Inferior parietal cortex (tissue), 1 donor: ENCODE measurements around the gene C2orf76.

Source experiments
- DNase-seq: peaks from one replicate; pipeline ENCODE4 v3.0.0-alpha.2; 2016; ENCODE audit errors: extremely low spot score

C2orf76 gene

GRCh38 chr2:119338272-119338671 is 28.4 kb downstream of the C2orf76 start:
- no peak for DNase-seq

- no peak for DNase-seq
Observed at GRCh38 chr2:119337749-119338148, 28.9 kb downstream of the C2orf76 start.

DNA sequence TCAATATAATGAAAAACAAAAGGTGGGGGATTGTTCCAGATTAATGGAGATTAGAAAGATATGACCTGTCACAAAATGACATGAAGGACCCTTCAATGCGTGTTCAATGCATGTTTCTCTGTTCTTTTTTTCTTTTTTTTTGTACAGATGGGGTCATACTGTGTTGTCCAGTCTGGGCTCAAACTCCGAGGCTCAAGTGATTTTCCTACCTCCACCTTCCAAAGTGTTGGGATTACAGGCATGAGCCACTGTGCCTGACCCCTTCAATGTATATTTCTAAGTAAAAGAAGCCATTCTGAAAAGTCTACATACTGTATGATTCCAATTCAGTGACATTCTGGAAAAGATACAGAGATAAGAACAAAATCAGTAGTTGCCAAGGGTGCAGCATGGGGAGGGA is 32.8 kb downstream of the C2orf76 start:
- no peak for DNase-seq

- DNase-seq = no peak
Observed at GRCh38 chr2:119333360-119333759, 33.3 kb downstream of the C2orf76 start.

DNA sequence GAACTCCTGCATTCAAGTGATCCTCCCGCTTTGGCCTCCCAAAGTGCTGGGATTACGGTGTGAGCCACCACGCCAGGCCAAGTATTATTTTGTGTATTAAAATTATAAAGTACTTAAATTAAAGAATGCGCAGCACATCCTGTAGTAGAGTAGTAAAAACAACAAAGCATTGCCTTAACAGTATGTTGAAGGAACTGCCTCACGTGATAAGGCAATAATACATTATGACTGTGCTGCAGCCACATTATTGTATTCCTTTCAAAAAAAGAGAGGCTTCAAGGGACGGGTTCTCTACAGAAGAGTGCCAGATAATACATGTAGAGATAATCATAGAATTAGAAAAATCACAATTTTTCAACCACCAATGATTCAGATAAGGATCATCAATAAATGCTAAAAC is 33.7 kb downstream of the C2orf76 start:
- no peak for DNase-seq

DNA sequence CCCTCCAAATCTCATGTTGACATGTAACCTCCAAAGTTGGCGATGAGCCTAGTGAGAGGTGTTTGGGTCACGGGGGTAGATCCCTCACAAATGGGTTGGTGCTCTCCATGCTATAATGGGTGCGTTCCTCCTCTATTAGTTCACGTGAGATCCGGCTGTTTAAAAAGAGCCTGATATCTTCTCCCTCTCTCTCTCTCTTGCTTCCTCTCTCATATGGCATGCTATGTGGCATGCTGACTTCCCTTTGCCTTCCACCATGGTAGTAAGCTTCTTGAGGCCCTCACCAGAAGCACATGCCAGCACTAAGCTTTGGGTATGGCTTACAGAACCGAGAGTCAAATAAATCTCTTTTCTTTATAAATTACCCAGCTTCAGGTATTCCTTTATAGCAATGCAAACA is 39.2 kb downstream of the C2orf76 start:
- DNase-seq = no peak

DNA sequence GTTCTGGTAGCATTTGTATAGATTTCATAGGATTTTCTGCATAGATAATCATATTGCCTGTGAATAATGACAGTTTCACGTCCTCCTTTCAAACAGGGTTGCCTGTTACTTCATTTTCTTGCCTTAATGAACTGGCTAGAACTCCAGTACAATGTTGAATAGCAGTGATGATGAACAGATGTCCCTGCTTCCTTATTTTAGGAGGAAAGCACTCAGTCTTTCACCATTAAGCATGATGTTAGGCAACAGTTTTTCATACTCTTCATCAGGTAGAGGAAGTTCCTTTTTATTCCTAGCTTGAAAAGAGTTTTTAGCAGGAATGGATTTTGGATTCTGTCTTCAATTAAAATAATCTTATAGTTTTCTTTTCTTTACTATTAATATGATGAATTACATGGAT is 39.7 kb downstream of the C2orf76 start:
- no peak for DNase-seq

DNA sequence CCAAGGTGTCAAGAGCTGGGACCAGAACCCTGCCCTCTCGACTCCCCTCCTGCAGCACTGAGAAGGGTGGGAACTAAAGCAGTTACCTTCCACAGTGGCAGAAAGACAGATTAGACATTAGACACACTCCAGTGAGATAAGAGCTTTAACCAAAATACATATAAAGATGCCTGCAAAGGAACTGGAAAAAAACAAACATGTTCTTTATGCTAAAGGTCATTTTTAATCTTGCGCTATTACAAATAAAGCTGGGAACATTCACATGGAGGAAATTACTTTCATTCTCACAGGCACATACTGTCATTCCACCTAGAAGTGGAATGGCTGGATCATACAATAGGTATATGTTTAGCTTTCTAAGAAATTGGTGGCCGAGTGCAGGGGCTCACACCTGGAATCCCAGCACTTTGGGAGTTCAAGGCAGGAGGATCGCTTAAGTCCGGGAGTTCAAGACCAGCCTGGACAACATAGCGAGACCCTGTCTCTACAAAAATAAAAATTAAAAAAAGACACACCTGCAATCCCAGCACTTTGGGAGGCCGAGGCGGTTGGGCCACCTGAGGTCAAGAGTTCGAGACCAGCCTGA is 41.9 kb downstream of the C2orf76 start:
- DNase-seq = no peak

- DNase-seq = no peak
Observed at GRCh38 chr2:119323459-119323858, 43.2 kb downstream of the C2orf76 start.

GRCh38 chr2:119319593-119319992 is 47.0 kb downstream of the C2orf76 start:
- DNase-seq = no peak

DNA sequence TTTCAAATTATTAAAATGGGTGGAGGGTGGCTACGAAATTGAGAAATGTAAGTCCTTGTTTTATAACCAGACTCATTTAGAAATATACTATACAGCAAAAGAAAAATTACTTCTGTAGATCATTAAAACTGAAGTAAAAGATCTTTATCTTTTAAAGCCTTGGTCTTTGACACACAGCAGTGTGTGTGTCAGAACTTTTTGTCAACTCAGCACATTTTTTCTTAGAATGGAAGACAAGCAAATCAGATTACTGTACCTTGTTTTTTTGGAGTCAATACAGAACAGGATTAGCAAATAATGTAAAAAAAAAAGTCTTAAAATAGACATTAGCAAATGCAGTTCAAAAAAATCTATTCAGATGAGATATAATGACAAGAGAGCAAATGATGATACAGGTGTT is 49.1 kb downstream of the C2orf76 start:
- DNase-seq = no peak

- DNase-seq = no peak
Observed at GRCh38 chr2:119316066-119316465, 50.6 kb downstream of the C2orf76 start.

- no peak for DNase-seq
Observed at GRCh38 chr2:119315241-119315925, 51.3 kb downstream of the C2orf76 start.

DNA sequence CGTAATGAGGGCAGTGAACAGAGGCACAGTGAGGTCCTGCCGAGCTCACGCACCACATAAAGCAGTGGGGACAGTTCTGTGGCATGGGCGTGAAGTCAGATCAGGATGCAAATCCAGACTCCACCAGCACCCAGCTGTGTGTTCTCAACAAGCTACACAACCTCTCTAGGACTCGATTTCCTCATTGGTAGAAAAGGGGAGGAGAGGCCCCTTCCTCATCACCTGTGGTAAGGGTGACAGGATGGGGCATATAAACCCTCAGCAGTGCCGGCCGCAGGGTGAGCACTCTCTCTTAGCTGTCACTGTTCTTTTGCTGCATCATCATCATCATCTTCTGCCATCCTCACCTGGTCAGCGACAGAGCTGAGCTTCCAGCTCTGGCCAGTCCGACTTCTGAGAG is 54.8 kb downstream of the C2orf76 start:
- no peak for DNase-seq

DNA sequence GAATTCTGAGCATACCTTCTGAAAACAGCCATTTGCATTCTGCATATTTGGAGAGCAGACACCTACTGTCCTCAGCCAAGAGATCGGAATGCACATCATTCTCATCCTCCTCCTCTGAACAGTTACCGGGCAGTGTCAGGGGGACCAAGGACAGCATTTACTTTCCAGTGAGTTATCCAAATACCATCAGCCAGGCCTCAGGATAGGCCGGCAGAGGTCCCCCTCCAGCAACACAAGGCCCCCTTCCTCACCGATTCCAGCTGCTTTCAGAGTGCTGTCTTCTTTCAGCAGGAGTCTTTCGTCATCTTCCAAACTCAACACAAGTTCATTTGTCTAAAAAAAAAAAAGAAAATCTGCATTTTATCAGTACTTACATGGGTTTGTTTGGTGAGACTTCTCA is 55.3 kb downstream of the C2orf76 start:
- no peak for DNase-seq

DNA sequence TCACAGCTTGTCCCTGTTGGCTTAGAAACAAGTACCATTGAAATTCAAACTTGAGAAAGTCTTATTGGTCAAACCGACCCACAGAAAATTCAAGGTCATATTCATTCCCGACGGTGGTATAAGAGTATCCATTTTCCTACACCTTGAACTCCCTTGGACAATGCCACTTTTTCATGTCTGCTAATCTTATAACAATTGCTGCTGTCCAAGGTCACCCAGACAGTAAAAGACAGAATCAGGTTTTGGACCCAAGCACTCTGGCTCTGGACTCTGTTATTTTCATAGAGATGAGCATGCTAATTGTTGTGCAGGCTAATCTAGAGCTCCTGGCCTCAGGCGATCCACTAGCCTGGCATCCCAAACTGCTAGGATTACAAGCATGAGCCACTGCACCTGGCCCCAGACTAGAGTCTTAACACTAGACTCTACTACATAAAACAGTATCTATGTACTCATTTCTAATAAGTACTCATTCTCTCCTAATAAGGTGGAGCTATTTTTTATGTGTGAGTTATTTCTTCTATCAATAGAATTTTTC is 57.8 kb downstream of the C2orf76 start:
- DNase-seq = no peak

GRCh38 chr2:119307419-119308140 is 59.1 kb downstream of the C2orf76 start:
- no peak for DNase-seq

- peak; percentile 17 for DNase-seq
Observed at GRCh38 chr2:119306196-119306590, 60.4 kb downstream of the C2orf76 start.

GRCh38 chr2:119305497-119306195 is 61.0 kb downstream of the C2orf76 start:
- no peak for DNase-seq

GRCh38 chr2:119304847-119305246 is 61.8 kb downstream of the C2orf76 start:
- DNase-seq = no peak

DNA sequence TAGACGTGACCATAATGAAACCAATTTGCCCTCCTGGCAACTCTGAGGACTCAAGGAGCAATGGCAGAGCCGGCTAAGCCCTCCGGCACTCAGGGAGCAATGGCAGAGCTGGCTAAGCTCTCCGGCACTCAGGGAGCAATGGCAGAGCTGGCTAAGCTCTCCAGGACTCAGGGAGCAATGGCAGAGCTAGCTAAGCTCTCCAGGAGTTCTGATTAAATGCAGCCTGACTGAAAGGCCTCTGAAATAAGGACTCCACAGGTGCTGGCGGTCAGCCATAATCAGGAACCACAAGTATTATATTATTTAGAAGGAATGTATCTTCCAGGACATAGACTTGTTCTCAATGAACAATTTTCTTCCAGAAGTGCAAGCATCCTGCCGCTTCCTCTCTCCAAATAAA is 65.2 kb downstream of the C2orf76 start:
- DNase-seq = no peak

- no peak for DNase-seq
Observed at GRCh38 chr2:119295688-119296375, 70.8 kb downstream of the C2orf76 start.
